Pericardium fibroblast (primary cell): ENCODE measurements around the gene GNGT1. TPM values are rescaled to one million over a fixed set of nuclear protein-coding genes. Genes with fewer than 3 reads are reported as not detected.

ENCODE experiments used
- total RNA-seq: library from RNA; depleted of rRNA; stranded (reverse); fragments of >200 nt; gene quantifications from 2 replicates; pipeline ENCODE4 v1.2.3, GENCODE V29; 2015

The GNGT1 gene
- not detected in 2 replicates for total RNA-seq

GRCh38 chr7:93906267-93906666 is at the start of gene GNGT1:
Gene GNGT1, plus strand, starts transcription at chr7:93906567. Its CDS starts 180 bp downstream, at chr7:93906747.

GRCh38 chr7:93890464-93891068 is 15.8 kb upstream of the GNGT1 start, which contains the start of gene TFPI2:
Gene TFPI2, minus strand, starts transcription at chr7:93890753. Its CDS starts 75 bp downstream, at chr7:93890678.

GRCh38 chr7:93921607-93922566 is 15.5 kb downstream of the GNGT1 start, which contains the start of gene GNG11:
Gene GNG11, plus strand, starts transcription at chr7:93921735. Its CDS starts 403 bp downstream, at chr7:93922138.

Other genes with a start within 250 kb of the GNGT1 start
- 58.6 and 395 TPM in 2 replicates for gene TFPI2, start 15.8 kb upstream of the GNGT1 start, total RNA-seq
- gene GNG11, start 15.2 kb downstream of the GNGT1 start, total RNA-seq: 68.2 and 98.4 TPM in 2 replicates
- 22.3 and 43.3 TPM in 2 replicates for gene BET1, start 97.8 kb downstream of the GNGT1 start, total RNA-seq